HG02885 (cell line): ENCODE data around the gene PSTPIP2.
A peak's percentile ranks its signal among the peaks of the same experiment; 100 is the strongest.
"Not testable (repeated sequence)": the region's sequence is repeated elsewhere in the genome, so short reads cannot be mapped to it uniquely, and the experiment has no call there.

Experiments used
- ATAC-seq: cut with Tn5 transposase; IDR thresholded peaks from one replicate; pipeline ENCODE4 v1.9.1; 2021; ENCODE audit warnings: mild to moderate bottlenecking; ENCODE audit not compliant: unreplicated experiment, poor library complexity

Gene PSTPIP2

DNA sequence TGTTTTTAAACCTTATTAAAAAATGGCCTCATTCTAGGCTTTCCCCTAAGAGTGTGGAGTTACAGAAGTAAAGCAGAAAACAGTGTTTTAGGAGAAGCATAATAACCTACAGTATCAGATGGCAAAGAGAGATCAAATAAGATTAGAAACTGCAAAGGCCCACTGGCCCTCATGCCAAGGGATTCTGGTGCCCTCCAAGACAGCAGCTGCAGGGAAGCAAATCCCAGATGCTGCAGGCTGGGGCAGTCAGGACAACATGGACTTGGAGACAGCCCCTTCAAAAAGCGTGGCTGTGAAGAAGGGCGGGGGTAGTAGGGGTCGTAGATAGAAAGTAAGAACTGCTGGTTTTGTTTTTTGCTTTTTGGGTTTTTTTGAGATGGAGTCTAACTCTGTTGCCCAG is 76.6 kb downstream of the PSTPIP2 start:
- no peak for ATAC-seq

DNA sequence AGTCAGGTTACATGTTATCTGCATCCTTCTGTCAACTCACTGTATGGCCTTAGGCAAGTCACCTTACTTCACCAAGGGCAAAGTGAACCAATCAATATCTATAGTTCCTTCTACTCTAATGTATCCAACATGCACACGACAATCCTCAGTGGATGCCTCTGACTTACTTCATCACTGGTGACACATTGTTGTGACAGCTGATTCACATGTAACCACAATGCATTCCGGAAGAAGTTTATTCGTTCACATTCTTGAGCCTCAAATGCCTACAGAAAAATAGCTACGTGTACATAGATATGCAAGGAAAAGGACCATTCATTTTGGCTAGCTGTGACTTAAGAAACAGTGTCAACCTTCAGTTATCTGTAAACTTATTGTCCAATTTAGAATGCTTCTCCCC is 78.6 kb downstream of the PSTPIP2 start:
- ATAC-seq, result no peak

DNA sequence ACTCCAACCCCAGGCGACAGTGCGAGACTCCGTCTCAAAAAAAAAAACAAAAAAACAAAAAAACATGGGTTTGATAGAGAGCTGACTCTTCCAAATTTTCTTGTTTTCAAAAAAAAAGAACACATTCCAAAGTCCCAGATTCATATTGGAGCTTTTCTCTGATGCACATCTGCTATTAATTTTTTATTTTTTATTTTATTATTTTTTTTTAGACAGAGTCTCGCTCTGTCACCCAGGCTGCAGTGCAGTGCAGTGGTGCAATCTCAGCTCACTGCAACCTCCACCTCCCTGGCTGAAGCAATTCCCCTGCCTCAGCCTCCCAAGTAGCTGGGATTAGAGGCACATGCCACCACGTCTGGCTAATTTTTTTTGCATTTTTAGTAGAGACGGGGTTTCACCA is 79.5 kb downstream of the PSTPIP2 start:
- not testable (repeated sequence) for ATAC-seq

DNA sequence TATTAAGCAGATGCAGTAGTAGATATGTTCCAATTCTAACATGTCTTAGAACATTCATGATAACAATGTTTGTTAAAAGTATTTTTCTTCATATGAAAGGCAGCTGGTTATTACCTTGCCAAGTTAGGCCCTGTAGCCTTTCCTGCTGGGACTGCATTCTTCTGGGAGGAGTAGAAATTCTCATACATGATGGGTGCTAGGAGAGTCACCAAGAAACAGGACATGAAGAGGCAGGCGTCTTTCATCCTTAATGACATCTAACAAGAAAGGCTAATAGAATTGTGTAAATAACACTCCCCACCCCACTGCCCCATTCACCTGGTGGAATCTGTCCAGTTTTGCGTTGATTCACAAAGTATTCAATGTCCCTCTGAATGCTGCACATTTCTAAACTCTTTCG is 80.3 kb downstream of the PSTPIP2 start:
- no peak for ATAC-seq

DNA sequence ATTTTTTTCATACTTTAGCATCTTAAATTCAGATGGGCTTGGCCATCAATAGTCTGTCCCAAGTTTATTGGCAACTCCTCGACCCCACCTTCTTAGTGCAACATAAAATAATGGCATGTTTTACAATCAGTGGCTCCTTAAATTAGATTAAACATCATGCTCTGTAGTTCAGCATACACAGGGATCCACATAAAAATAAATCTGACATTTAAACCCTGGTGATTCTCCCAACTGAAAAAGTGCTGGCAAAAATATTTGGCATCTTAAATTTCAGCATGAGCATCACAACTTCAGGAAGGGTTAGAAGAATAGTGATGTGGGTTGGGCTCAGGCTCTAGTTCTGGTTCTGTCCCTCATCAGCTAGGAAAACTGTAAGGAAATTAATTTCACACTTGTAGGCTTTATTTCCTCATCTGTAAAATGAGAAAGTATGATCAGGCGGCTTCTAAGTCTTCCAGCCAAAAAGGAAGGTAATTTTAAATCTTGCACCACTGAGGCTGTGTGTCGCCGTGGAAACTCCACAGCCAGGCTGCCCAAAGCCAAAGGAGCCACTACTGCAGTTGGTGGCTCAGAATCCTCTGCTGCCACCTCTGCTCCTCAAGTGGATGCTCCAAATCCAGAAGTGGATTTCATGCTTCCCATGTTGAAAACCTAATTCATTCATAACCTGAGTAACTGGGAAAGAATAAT is 87.4 kb downstream of the PSTPIP2 start:
- ATAC-seq, result no peak

DNA sequence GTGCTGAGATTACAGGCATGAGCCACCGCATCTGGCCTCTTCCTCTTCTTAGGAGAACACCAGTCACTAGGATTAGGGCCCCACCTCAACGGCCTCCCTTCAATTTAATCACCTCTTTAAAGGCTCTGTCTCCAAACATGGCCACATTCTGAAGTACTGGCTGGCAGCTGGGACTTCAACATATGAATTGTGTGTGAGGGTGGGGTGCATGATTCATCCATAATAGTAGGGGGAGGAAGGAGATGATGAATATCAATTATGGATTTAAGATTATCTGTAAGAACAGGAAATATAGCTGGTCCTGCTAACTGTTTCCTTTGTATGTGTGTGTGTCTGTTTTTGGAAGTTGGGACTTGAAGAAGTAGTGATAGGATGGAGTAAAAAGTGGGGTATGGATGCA is 90.2 kb downstream of the PSTPIP2 start:
- no peak for ATAC-seq

DNA sequence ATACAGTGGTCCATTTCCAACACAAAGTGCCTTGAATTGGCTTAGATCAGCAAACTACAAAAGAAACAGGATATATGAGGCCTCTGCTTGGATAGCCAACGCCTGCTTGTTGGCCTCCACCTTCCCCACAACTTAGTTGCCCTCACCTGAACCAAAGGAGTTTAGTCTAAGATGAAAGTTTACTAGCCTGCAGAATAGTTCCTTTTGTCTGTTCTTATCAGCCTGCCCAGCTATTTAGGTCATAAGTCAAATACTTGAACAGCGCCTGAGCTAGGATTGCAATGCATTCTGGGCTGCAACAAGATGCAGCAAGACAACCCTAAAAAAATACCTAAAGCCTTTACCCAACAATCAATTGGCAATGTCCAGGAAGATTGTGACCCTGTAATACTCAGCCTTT is 91.8 kb downstream of the PSTPIP2 start:
- no peak for ATAC-seq

DNA sequence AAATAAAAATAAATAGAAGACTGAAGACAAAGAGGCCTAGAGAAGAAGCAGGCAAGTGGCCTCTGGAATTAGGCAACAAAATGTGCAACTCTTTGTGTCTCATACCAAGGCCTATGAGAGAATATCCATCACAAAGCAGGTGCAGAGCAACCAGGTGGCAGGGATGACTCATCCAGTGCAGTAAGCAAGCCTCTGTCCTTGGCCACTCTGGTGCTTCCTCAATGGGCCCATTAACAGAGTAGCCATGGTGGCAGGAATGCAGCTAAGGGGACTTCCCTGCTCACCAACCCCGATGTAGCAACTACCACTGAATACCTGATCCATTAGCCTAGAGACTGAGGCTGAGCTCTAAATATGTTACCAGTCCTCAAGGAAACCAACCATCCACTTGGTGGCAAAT is 94.0 kb downstream of the PSTPIP2 start:
- no peak for ATAC-seq

DNA sequence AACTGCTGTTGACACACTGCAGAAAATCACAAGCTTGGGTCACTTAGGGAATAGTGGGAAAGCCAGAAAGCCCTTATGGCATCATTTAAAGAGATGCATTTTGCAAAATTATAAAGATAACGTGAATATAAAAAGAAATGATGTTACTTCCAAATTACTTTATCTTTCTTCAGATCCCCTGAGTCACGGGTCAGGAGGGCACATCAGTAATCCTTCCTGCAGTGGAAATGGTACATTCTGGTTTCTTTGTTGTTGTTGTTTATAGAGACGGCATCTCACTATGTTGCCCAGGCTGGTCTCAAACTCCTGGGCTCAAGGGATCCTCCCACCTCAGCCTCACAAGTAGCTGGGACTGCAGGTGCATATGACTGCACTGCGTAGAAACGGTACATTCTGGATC is 95.1 kb downstream of the PSTPIP2 start:
- ATAC-seq, result no peak

DNA sequence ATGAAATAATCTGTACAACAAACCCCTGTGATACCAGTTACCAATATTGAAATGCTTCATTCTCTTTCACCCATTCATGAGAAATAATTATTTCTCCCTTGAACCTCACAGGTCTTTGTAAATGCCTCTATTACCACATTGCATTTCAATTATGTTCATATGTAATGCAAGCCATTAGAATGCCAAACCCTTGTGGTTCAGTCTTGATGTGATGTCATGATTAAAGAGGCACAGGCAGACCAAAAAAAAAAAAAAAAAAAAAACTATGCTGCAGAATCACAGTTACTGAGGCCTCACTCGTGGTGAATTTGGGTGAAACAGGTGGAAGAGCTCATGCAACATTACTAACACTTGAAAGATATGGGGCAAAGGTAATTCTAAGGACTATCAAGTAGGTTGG is 95.5 kb downstream of the PSTPIP2 start:
- no peak for ATAC-seq

DNA sequence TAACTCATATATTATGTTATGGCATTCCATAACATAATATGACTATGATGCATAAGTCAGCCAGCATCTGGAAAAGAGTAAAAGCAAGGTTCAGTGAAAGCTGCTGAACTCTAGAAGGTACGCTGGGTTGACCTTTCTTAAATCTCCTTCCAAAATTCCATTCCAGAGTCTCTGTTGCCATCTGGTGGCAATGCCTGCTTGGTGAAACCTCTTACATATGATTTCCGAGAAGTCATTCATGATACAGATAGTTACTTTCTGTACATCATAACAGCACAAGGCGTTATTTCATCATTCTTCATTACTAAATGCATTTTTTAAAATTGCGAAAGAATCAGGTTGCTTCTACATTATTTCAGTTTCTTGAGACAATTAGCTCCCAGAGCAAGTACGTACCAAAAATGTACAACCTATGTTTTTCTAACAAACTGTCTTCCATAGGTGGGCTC is 97.9 kb downstream of the PSTPIP2 start:
- ATAC-seq, result peak; percentile 67

DNA sequence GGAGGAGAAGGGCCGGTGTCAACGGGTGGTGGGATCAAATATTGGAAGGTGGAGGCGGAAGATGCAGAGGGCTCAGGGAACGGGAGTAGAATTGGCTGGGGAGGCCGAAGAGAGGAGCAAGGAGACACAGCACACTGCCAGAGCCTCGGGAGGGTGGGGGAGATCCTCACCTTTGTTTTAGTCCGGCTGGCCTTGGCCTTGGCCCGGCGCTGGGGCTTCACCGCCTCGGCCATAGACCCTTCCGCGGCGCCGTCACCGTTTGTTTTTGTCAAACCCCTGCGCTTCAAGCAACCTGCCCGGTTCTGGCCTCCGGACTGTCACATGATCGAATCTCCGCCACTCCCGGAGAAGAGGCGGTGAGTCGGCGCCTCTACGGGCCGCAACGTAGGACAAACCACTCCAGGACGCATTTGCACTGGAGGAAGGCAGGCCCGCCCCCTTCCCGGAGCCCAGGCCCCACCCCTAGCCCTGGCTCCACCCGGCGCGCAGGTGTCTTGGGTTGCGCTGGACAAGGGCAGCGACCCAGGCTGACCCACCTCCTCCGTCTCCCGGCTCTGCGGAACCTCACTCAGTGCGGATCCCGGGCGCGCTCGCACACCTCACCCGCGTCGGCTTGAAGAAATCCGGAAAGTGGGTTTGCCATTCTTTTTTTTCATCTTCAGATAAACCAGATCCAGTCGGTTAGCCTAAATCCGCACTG is 104.9 kb downstream of the PSTPIP2 start, which contains the start of gene EPG5:
Gene EPG5 (minus strand): TSS at position 323 of the 700 bp plus-strand sequence. CDS start 90 bp downstream, at position 233.
- ATAC-seq, result peak; percentile 98

DNA sequence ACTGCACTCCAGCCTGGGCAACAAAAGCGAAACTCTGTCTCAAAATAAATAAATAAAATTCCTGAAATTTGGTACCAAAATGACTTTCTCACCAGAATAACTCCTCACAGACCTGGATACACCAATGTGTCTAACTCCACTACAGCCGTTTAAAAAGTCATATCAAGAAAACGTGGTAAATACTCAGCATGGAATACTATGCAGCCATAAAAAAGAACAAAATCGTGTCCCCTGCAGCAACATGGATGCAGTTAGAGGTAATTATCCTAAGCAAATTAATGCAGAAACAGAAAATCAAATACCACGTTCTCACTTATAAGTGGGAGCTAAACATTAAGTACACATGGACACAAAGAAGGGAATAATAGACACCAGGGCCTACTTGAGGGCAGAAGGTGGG is 107.1 kb downstream of the PSTPIP2 start:
- not testable (repeated sequence) for ATAC-seq

DNA sequence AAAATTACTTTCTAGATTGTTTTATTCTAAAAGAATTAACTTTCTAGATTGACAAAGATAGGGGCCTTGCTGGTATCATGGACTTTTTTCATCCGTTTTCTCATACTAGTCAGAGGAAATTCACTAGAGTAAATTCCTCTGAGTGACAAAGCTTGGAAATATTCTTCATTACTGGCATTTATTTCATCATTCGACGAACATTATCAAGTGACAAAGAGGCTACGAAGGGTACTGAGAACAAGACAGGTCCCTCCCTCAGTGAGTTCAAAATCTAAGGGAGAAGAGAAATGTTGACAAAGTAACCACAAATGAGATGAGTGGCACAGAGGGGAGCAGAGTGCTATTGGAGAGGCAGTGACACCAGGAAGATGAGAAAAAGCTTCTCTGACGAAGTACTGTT is 109.2 kb downstream of the PSTPIP2 start:
- ATAC-seq, result no peak

DNA sequence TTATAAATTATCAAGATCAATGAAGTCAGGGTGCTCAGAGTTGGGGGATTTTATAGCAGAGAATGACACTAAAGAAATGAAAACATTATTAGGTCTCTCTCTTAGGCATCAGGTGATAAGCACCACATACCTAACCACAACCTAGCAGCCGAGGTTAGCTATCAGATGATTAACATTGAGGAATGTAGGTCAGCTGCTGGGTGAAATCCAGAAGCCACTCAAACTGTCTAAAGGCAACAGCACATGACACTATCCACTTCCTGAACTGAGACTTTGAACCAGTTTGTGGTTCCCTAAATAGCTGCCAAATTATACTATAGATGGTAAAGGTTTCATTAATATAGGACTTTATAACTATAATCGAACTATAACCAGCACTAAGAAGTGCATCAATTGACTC is 109.6 kb downstream of the PSTPIP2 start:
- ATAC-seq, result no peak

DNA sequence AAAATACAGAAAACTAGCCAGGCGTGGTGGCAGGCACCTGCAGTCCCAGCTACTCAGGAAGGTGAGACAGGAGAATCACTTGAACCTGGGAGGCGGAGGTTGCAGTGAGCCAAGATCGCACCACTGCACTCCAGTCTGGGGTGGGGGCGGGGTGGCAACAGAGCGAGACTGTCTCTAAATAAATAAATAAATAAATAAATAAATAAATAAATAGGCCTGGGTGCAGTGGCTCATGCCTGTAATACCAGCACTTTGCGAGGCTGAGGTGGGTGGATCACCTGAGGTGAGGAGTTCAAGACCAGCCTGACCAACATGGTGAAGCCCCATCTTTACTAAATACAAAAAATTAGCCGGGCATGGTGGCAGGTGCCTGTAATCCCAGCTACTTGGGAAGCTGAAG is 112.6 kb downstream of the PSTPIP2 start:
- ATAC-seq, result not testable (repeated sequence)

DNA sequence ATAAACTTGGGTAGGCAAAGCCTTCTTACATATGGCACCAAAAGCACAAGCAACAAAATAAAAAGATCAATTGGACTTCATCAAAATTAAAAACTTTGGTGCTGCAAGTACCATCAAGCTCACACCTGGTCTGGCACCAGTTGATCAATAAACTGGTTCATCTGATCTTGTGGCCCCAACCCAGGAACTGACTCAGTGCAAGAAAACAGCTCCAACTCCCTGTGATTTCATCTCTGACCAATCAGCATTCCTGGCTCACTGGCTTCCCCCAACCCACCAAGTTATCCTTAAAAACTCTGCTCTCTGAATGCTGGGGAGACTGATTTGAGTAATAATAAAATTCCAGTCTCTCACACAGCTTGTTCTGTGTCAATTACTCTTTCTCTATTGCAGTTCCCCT is 113.3 kb downstream of the PSTPIP2 start:
- no peak for ATAC-seq

DNA sequence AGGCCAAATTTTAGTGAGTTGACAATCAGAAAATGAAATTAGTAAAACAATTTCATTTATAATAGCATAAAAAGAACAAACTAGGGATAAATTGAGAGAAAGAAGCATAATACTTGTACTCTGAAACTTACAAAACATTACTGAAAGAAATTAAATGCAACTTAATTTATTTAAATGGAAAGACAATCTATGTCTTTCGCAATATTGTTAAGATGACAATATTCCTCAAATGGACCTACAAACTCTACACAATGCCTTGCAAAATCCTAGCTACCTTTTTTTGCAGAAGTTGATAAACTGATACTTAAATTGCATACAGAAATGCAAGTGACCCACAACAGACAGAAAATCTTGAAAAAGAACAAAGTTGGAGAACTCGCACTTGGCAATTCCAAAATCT is 114.0 kb downstream of the PSTPIP2 start:
- no peak for ATAC-seq

DNA sequence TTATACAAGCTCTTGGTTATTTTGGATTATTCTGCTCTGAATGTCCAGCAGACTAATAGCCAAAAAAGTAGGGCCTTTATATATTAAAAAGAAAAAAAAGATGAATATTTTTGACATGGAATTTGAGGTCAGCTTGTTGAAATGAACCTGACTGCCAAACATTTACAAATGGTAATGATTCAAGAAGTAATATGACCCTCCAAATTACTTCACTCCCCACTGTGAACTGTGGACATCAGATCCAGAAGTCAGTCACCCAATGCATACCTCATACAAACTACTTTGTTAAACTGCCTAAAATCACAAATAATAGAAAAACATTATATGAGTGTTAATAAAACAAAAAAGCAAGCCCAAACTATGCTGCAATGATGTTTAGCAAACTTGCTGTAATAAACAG is 115.0 kb downstream of the PSTPIP2 start:
- ATAC-seq, result no peak

DNA sequence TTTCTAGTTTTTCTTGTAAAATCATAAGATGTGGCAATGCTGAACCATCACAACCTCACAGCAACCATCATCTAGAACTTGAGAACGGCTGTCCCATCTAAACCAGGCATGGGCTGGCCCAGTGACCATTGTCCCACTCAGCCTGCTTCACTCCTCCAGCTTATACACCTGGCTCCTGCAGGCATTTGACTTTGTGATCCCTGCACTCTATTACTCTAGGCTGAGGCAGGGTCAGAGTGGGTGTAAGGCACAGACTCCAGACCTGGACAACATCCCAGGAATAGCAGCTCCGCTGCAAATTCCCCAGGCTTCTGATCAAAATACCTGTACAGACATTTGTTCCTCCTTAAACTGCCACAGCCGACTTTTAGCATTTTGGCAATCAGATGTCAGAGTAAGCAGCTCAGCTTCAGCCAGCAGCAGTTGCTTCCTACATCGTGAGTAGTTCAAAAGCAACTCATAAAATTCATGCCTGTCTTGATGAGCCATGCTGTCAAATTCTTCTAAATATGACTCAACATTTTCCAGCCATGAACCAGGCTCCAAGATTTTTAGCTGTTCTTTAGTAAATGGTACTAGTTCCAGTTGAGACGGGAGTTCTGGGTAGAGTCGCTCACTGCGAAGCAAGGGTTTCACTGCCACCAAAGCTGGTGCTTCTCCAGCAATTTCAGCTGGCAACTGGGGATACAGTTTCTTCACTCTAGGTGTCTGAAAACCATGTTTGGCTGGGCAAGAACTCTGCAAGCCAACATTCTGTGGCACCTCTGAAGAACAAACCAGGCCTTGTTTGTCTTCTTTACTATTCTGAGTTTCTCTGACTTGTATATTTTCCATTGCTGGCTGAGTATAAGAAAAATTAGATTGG is 117.8 kb downstream of the PSTPIP2 start:
- ATAC-seq, result no peak
